ENCODE data around the gene SLC6A5.

The SLC6A5 gene

GRCh38 chr11:20627026-20627425 lies 27.6 kb downstream of the SLC6A5 start:
- no peak for DNase-seq

- DNase-seq, result no peak
Observed at GRCh38 chr11:20627701-20628100, 28.3 kb downstream of the SLC6A5 start.

GRCh38 chr11:20631519-20632168 lies 32.2 kb downstream of the SLC6A5 start:
- no peak for DNase-seq

GRCh38 chr11:20632169-20632532 lies 32.7 kb downstream of the SLC6A5 start:
- no peak for DNase-seq

- no peak for DNase-seq
Observed at GRCh38 chr11:20634044-20634443, 34.6 kb downstream of the SLC6A5 start.

GRCh38 chr11:20634781-20635180 lies 35.4 kb downstream of the SLC6A5 start:
- no peak for DNase-seq

- no peak for DNase-seq
Observed at GRCh38 chr11:20638074-20638473, 38.7 kb downstream of the SLC6A5 start.

GRCh38 chr11:20639688-20640087 lies 40.3 kb downstream of the SLC6A5 start:
- no peak for DNase-seq

GRCh38 chr11:20640401-20640800 lies 41.0 kb downstream of the SLC6A5 start:
- no peak for DNase-seq

- DNase-seq, result no peak
Observed at GRCh38 chr11:20644360-20644759, 45.0 kb downstream of the SLC6A5 start.

GRCh38 chr11:20647976-20648565 lies 48.7 kb downstream of the SLC6A5 start:
- no peak for DNase-seq

- DNase-seq, result no peak
Observed at GRCh38 chr11:20652150-20652806, 52.9 kb downstream of the SLC6A5 start.

GRCh38 chr11:20654038-20654437 lies 54.6 kb downstream of the SLC6A5 start:
- no peak for DNase-seq

GRCh38 chr11:20656901-20657300 lies 57.5 kb downstream of the SLC6A5 start:
- no peak for DNase-seq

- no peak for DNase-seq
Observed at GRCh38 chr11:20658135-20658534, 58.7 kb downstream of the SLC6A5 start.

GRCh38 chr11:20661445-20661844 lies 62.0 kb downstream of the SLC6A5 start:
- no peak for DNase-seq

GRCh38 chr11:20661850-20662249 lies 62.4 kb downstream of the SLC6A5 start:
- DNase-seq, result no peak

GRCh38 chr11:20668131-20668809 lies 68.9 kb downstream of the SLC6A5 start:
- DNase-seq, result no peak

- no peak for DNase-seq
Observed at GRCh38 chr11:20668844-20669819, 69.7 kb downstream of the SLC6A5 start, which contains the start of gene NELL1. Gene NELL1 (plus strand): TSS chr11:20669586.

- DNase-seq, result no peak
Observed at GRCh38 chr11:20669820-20670684, 70.6 kb downstream of the SLC6A5 start.

GRCh38 chr11:20670932-20671403 lies 71.6 kb downstream of the SLC6A5 start:
- no peak for DNase-seq
